ENCODE results near the gene RFTN1.

Gene RFTN1

DNA sequence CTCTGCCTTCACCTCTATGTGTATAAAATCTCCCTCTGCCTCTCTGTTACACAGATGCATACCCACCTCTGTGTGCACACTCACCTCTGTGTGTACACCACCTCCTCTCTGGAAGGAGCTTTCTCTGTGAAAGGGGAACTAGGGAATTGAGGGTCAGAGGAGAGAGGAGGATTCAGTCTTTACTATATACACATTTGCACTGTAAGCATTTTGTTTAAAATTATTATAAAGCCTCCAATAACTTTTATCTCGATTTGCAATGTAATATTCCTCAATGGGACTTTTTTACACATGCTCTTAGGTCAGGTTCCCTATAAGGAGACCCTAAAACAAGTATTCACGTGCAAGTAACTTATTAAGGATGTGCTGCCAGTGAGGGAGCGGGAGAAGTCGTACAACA lies 166.0 kb downstream of the RFTN1 start:
- DNase-seq, result no peak

DNA sequence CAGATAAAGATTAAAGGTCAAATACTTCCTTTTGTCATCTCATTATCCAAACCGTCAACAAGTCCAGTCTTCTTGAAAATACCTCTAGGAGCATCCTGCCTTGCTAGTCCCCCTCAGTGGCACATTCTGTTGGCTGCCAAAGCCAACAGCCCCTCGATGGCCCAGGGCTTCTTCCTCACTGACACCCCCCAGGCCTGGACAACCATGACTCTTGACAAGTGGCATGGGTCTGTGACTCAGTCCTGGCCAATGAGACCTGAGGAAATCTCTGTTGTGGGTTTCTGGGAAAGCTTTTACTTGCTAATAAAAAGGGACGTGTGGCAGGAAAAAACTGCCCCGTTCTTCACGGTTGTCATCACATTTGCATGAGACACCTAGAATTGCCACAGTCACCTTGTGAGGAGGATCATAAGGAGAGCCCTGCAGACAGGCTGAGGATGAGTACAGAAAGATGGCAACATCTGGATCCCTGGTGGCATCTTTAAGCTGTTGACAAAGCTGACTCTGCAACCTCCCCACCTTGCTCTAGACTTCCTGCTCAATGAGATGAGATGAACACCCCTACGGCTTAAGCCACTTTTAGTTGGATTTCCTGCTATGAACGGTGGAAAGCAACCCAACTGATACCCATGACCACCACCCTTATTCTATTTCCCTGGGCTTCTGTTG lies 167.0 kb downstream of the RFTN1 start:
- no peak for DNase-seq

DNA sequence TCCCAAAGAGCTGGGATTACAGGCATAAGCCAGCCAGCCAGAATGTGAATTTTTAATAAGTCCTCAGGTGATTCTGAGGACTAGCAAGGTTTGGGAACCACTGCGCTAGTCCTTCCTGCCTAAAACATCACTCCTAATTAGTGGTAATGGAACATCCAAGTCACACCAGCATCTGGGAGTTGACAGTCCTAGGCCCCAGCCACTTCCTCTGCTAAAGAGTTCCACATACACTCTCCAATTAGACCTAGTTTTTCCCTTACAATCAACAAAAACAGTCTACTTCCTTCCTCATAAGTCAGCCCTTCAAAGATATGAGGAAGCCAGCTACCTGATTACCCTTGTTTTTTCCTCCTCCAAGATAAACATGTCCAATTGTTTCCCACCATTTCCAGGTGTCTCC lies 170.4 kb downstream of the RFTN1 start:
- no peak for DNase-seq

- peak; percentile 42 to 85 for DNase-seq
Observed at GRCh38 chr3:16338999-16339398, 174.5 kb downstream of the RFTN1 start.

- no peak for DNase-seq
Observed at GRCh38 chr3:16337856-16338540, 175.5 kb downstream of the RFTN1 start.

GRCh38 chr3:16336825-16337224 lies 176.7 kb downstream of the RFTN1 start:
- DNase-seq, result no peak

DNA sequence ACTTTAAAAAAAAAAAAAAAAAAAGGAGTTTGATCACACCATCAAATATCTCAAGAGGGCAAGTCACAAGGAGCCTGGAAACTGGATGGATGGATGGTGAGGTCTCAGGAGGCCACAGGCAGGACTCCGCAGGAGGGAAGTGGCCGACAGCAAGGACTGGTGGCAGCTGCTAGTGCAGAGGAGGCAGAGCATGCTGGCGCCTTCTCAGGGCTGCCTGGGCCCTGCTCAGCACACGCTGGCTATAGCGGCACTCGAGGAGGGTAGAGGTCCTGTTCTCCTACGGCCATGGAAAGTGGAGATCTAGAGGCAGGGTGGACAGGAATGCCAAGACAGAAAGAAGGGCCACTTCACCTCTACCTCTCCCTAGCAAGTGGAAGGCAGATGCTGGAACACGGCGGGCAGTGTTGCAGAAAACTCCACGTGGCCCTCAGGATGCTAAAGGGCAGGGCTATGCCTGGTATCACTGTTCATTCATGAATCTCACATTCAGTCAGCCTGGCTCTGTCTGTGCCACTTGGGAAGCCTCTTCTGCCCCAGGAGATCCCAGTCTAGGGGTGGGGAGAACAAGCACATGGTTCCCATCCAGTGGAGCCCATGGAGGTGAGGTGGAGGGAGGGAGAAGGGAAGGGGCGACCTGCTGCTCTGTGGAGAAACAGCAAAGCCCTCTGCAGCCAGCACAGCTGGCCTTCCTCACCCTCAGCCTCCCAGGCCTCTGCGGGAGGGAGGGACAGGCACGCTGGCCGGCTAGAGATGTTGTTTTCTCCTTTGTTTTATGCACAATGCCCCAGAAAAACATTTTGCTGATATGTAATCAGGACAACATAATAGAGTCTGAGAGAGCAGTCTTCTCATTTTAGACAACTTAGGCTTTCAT lies 177.5 kb downstream of the RFTN1 start:
- no peak for DNase-seq

GRCh38 chr3:16335333-16335732 lies 178.2 kb downstream of the RFTN1 start:
- no peak for DNase-seq

DNA sequence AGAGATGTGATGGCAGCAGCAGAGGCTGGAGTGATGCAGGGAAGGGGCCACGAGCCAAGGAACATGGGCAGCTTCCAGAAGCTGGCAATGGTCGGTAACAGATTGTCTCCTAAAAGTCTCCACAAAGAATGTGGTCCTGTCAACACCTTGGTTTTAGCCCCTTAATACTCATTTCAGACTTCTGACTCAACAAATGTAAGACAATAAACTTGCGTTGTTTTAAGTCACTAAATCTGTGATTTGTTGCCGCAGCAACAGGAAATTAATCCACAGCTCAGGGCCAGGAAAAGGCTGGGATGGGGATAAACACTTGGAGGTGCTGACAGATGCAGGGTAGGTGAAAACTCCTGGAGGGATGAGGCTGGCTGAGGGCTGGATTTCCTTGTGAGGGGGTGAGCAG lies 178.6 kb downstream of the RFTN1 start:
- peak in 1 of 2 experiments; percentile 7 for DNase-seq

GRCh38 chr3:16332904-16333426 lies 180.5 kb downstream of the RFTN1 start:
- DNase-seq, result no peak

GRCh38 chr3:16331319-16331883 lies 182.1 kb downstream of the RFTN1 start:
- DNase-seq, result no peak

GRCh38 chr3:16330351-16330750 lies 183.1 kb downstream of the RFTN1 start:
- no peak for DNase-seq

GRCh38 chr3:16329826-16330129 lies 183.7 kb downstream of the RFTN1 start:
- DNase-seq, result no peak

- DNase-seq, result no peak
Observed at GRCh38 chr3:16329036-16329825, 184.3 kb downstream of the RFTN1 start.

- no peak for DNase-seq
Observed at GRCh38 chr3:16328124-16328523, 185.4 kb downstream of the RFTN1 start.

- no peak for DNase-seq
Observed at GRCh38 chr3:16326724-16327349, 186.7 kb downstream of the RFTN1 start.

DNA sequence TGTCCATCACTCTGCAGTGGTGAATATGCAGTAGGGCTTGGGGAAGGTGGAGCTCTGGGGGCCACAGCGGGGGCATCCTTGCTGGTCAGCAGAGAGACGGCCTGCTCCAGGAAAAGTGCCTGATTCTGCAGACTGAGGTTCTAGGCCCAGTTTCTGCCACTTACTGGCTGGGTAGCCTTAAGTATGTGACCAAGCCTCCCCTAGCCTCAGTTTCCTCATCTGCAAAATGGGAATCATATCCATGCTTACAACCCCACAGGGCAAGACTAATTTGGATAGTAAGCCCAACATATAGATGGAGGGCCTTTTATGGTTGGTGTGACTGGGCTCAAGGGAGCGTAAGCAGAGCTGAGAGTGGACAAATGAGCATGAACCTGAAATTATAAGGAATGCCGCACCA lies 187.6 kb downstream of the RFTN1 start:
- DNase-seq, result no peak

DNA sequence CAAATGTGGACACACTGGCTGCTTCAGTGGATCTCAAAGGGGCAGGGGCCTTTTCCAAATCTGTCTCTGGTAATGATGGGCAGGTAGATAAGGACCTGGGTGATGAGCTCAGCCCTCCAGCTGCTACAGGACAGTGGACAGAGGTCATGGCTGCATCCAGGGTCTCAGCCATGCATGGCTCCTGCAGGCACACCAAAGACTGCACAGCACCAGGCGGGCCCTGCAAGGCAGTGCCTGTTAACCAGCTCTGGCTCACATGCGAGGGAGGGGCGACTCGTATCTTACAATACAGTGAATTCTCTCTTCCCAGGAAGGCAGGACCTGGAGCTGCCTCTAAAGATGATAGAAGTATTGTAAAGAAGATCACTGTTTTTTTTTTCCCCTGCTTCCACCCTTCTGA lies 189.8 kb downstream of the RFTN1 start:
- no peak for DNase-seq

- no peak for DNase-seq
Observed at GRCh38 chr3:16322189-16322588, 191.3 kb downstream of the RFTN1 start.

DNA sequence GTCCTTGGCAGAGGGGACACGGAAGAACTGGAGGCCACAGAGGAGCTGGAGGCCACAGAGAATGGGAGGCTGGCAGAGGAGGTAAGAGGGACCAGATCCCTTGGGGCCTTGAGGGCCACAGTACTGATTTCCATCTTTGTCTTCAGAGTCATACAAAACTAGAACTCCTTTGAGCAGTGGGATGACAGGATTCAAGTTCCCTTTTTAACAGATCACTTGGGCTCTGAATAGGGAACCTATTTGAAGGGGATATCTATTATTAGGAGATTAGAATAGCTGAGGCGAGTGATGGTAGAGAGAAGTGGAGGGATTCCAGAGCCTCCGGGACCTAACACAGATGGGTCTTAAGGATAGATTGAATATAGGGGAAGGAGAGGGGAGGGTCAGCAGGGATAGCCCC lies 192.8 kb downstream of the RFTN1 start:
- no peak for DNase-seq

- peak; percentile 13 to 58 for DNase-seq
Observed at GRCh38 chr3:16319723-16320122, 193.8 kb downstream of the RFTN1 start.

DNA sequence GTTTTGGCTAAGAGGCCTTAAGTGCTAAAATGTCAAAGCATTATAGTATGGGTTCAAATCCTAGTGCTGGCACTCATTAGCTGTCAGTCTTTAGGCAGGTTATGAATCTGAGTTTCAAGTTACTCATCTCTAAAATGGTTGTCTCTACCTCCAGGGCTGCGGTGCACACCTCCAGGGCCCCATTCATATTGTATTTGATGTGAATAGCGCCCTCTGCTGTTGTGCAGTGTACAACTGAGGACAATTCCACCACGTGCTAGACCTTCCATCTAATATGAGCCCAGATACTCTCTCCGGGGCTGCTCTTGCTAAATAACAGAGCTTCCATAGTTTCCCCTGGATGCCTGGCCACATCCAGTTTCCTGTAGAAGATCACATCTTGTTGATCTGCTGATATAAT lies 194.2 kb downstream of the RFTN1 start:
- DNase-seq, result peak in 1 of 2 experiments; percentile 24
